Measurements from ENCODE around the gene REEP1.

REEP1 gene

DNA sequence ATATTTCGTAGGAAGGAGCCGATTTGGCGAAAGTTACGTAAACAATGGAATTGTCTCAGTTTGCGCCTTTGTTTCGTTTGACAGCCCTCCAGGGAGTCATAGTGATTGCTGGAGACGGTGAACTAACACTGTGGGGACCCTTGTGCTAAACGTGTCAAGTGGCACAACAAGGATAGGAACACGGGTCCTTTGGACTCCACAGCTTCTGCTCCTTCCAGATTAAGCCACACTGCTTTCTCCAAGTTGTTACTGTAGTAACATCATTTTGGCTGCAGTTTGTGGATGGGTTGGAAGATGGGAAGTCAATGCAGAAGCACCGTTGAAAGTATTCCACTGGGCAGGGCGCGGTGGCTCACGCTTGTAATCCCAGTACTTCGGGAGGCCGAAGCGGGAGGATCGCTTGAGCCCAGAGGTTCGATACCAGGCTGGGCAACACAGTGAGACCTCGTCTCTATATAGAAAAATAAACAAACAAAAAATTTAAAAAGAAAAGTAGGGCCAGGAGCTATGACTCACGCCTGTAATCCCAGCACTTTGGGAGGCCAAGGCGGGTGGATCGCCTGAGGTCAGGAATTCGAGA lies 141.5 kb downstream of the REEP1 start:
- no peak for DNase-seq (ENCODE audit: low read depth in 2 of 2)

GRCh38 chr2:86195055-86195807 lies 142.2 kb downstream of the REEP1 start, which contains the start of gene IMMT:
Gene IMMT, minus strand, starts transcription at chr2:86195462. Its CDS starts 80 bp downstream, at chr2:86195382.
- DNase-seq (ENCODE audit: low read depth in 2 of 2), result peak; percentile 82 to 91

DNA sequence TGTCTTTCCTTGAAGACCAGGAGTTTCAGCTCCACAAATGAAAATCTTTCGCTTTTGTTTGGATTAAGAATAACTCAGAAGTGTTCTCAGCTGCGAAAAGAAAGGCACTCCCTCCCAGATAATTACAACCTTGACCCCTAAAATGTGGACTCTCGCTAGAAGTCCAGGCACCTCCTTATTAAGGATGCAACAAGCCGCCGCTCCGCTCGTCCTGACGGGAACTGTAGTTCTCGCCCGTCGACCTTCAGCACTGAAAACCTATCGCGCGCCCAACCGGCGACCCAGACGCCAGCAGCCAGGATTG lies 142.7 kb downstream of the REEP1 start:
- DNase-seq (ENCODE audit: low read depth in 2 of 2), result no peak

DNA sequence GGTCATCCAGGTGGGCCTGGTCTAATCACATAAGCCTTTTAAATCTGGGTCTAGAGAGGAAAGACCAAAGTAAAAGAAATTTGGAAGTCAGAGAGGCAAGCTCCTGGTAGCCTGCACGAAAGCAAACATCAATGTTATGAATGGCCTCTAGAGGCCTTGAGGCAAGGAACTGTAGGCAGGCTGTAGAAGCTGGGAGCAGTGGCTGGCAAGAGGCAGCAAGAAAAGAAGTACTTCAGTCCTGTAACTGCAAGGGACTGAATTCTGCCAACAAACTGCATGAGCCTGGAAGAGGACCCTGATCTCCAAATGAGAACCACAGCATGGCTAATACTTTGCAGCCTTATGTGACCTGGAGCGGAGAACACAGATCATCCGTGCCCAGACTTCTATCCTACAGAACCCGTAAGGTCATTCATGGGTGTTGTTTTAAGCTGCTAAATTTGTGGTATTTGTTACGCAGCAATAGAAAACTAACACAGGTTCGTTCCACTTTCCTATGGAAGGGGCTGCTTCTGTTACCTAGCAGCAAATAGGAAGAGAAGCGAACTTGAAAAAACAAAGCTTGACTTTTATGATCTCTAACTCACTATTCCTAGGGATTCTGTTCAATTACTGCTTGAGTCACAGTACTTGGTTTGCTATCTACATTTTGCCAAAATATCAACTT lies 143.4 kb downstream of the REEP1 start:
- no peak for DNase-seq (ENCODE audit: low read depth in 2 of 2)

- no peak for DNase-seq (ENCODE audit: low read depth in 2 of 2)
Measured at GRCh38 chr2:86189782-86190416, 147.5 kb downstream of the REEP1 start.

DNA sequence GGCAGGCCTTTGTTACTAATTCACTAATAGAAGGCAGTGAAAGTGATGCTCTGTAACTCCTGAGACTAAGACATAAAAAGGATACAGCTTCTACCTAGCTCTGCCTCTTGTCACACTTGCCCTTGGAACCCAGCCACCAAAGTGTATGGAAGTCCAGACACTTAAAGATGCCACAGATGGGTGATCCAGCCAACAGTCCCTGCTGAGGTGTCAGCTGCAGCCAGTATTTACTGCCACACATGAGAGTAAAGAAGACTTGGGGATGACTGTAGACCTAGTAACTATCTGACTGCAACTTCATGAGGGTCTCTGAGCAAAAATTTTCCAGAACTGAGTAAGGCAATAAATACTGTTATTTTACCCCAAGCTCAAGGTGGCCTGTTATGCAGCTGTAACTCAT lies 151.0 kb downstream of the REEP1 start:
- no peak for DNase-seq (ENCODE audit: low read depth in 2 of 2)

- DNase-seq (ENCODE audit: low read depth in 2 of 2), result no peak
Measured at GRCh38 chr2:86185517-86186212, 151.8 kb downstream of the REEP1 start.

DNA sequence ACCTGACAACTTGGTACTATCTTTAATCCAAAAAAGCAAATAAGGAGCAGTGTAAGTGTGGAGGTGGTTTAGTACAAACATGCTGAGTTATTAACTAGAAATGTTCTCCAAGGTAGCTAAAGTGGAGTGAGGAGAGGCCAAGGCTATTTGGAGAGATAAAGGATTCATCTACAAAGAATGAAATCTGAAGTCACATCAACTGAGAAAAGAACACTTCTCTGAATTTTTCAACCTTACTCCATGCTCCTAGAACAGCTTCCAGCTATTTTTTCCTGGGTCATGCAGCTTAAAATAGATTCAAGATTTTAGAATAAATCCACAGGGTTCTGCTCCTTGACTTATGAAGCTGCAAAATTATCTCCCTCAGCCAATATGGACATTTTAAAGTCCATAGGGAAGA lies 160.8 kb downstream of the REEP1 start:
- no peak for DNase-seq (ENCODE audit: low read depth in 2 of 2)

- no peak for DNase-seq (ENCODE audit: low read depth in 2 of 2)
Measured at GRCh38 chr2:86175828-86176227, 161.6 kb downstream of the REEP1 start.

GRCh38 chr2:86174445-86174844 lies 163.0 kb downstream of the REEP1 start:
- no peak for DNase-seq (ENCODE audit: low read depth in 2 of 2)

GRCh38 chr2:86172610-86173009 lies 164.8 kb downstream of the REEP1 start:
- DNase-seq (ENCODE audit: low read depth in 2 of 2), result no peak

GRCh38 chr2:86171295-86171694 lies 166.1 kb downstream of the REEP1 start:
- DNase-seq (ENCODE audit: low read depth in 2 of 2), result no peak

DNA sequence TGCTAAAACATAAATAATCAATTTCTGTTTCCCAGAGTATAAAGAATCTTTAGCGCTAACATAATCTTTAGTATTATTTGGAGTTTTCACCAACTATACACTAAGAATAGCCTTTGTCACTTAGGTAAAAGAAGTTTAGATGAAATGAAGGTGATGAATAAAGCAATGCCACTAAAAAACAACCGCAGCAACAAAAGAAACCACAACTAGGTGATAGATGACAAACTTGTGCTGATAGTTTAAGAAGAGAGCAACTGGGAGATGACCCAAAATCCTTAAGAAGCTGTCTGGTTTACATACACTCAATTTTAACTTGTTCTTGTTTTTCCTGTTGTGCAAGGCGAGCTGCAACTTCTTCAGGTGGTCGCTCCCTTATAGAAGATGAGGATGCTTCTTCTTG lies 167.0 kb downstream of the REEP1 start:
- no peak for DNase-seq (ENCODE audit: low read depth in 2 of 2)

Measured in activated CD8-positive, alpha-beta memory T cell treated with anti-CD3 and anti-CD28 coated beads for 4 hours (primary cell).